ENCODE results near the gene BAMBI.

The BAMBI gene

GRCh38 chr10:28721318-28721951 lies 44.1 kb downstream of the BAMBI start:
- no peak for ATAC-seq
- no peak for TF ChIP-seq CSDC2 (CRISPR knock-in tag; IDR thresholded peaks at IDR 0.05)
- TF ChIP-seq ISL1 (CRISPR knock-in tag; IDR thresholded peaks at IDR 0.05) = no peak

GRCh38 chr10:28722065-28722803 lies 44.9 kb downstream of the BAMBI start:
- TF ChIP-seq ESRRG (CRISPR knock-in tag; IDR thresholded peaks at IDR 0.05) (no peak), TOX (CRISPR knock-in tag; IDR thresholded peaks at IDR 0.05; ENCODE audit: borderline replicate concordance) (no peak), ZFP3 (CRISPR knock-in tag; IDR thresholded peaks at IDR 0.05) (no peak), ISL1 (CRISPR knock-in tag; IDR thresholded peaks at IDR 0.05) (no peak), ZNF565 (CRISPR knock-in tag; conservative IDR thresholded peaks at IDR 0.05; ENCODE audit: low read depth) (no peak), TCF4 (CRISPR knock-in tag; IDR thresholded peaks at IDR 0.05; ENCODE audit: borderline replicate concordance) (no peak), TSHZ2 (CRISPR knock-in tag; IDR thresholded peaks at IDR 0.05) (no peak), PATZ1 (CRISPR knock-in tag; IDR thresholded peaks at IDR 0.05; ENCODE audit: borderline replicate concordance) (no peak), ZNF8 (CRISPR knock-in tag; IDR thresholded peaks at IDR 0.05) (no peak), SNAI2 (CRISPR knock-in tag; IDR thresholded peaks at IDR 0.05) (no peak), CREB5 (CRISPR knock-in tag; IDR thresholded peaks at IDR 0.05; ENCODE audit: low read depth) (no peak), GLIS3 (CRISPR knock-in tag; IDR thresholded peaks at IDR 0.05) (no peak)
- ATAC-seq = peak; percentile 83

- no peak for ATAC-seq
- no peak for TF ChIP-seq SNAI2 (CRISPR knock-in tag; IDR thresholded peaks at IDR 0.05)
- no peak; the same call in 1 of the 2 replicates for TF ChIP-seq POU6F1 (CRISPR knock-in tag; IDR thresholded peaks at IDR 0.05; ENCODE audit: borderline replicate concordance, low read depth)
- TF ChIP-seq CSRNP3 (CRISPR knock-in tag; IDR thresholded peaks at IDR 0.05) = no peak
- no peak for TF ChIP-seq ZFP30 (CRISPR knock-in tag; IDR thresholded peaks at IDR 0.05)
- no peak for TF ChIP-seq CREB5 (CRISPR knock-in tag; IDR thresholded peaks at IDR 0.05; ENCODE audit: low read depth)
- TF ChIP-seq ISL1 (CRISPR knock-in tag; IDR thresholded peaks at IDR 0.05) = peak; percentile 18; the same call in 1 of the 2 replicates
- TF ChIP-seq TOX (CRISPR knock-in tag; IDR thresholded peaks at IDR 0.05; ENCODE audit: borderline replicate concordance) = no peak
Observed at GRCh38 chr10:28728366-28728765, 51.0 kb downstream of the BAMBI start.
